Globus pallidus (tissue), 1 donor: ENCODE results near the gene FOXL1.

Source experiments
- DNase-seq: peaks from one replicate; pipeline ENCODE4 v3.0.0-alpha.2; 2015; ENCODE audit warnings: low spot score

Gene FOXL1

GRCh38 chr16:86605950-86606349, 27.6 kb downstream of the FOXL1 start:
- DNase-seq: no peak

- DNase-seq: no peak
Measured at GRCh38 chr16:86608301-86608747, 30.0 kb downstream of the FOXL1 start.

GRCh38 chr16:86609115-86609514, 30.8 kb downstream of the FOXL1 start:
- DNase-seq: no peak

- no peak for DNase-seq
Measured at GRCh38 chr16:86609661-86610060, 31.3 kb downstream of the FOXL1 start.

- DNase-seq: no peak
Measured at GRCh38 chr16:86610779-86611524, 32.6 kb downstream of the FOXL1 start.

GRCh38 chr16:86611525-86611855, 33.1 kb downstream of the FOXL1 start:
- DNase-seq: no peak

GRCh38 chr16:86611941-86612340, 33.6 kb downstream of the FOXL1 start:
- DNase-seq: no peak

- no peak for DNase-seq
Measured at GRCh38 chr16:86614699-86615098, 36.4 kb downstream of the FOXL1 start.

- no peak for DNase-seq
Measured at GRCh38 chr16:86616906-86617305, 38.6 kb downstream of the FOXL1 start.

- DNase-seq: no peak
Measured at GRCh38 chr16:86618431-86619238, 40.3 kb downstream of the FOXL1 start.

GRCh38 chr16:86619239-86619794, 41.0 kb downstream of the FOXL1 start:
- DNase-seq: no peak

GRCh38 chr16:86620184-86620583, 41.8 kb downstream of the FOXL1 start:
- DNase-seq: no peak

- DNase-seq: no peak
Measured at GRCh38 chr16:86621966-86622365, 43.6 kb downstream of the FOXL1 start.

- DNase-seq: no peak
Measured at GRCh38 chr16:86622700-86623615, 44.6 kb downstream of the FOXL1 start.

- DNase-seq: no peak
Measured at GRCh38 chr16:86625029-86625428, 46.7 kb downstream of the FOXL1 start.

- DNase-seq: no peak
Measured at GRCh38 chr16:86625821-86626220, 47.5 kb downstream of the FOXL1 start.

- no peak for DNase-seq
Measured at GRCh38 chr16:86626284-86626683, 47.9 kb downstream of the FOXL1 start.

GRCh38 chr16:86626966-86627365, 48.6 kb downstream of the FOXL1 start:
- no peak for DNase-seq

- DNase-seq: no peak
Measured at GRCh38 chr16:86628614-86629013, 50.3 kb downstream of the FOXL1 start.

GRCh38 chr16:86630471-86630870, 52.1 kb downstream of the FOXL1 start:
- DNase-seq: no peak

GRCh38 chr16:86631444-86631843, 53.1 kb downstream of the FOXL1 start:
- no peak for DNase-seq
